Neural cell (in vitro differentiated cells): ENCODE data around the gene PANK1. TPM values are rescaled to one million over a fixed set of nuclear protein-coding genes. Genes with fewer than 3 reads are reported as not detected.
"Not testable (repeated sequence)": the region's sequence is repeated elsewhere in the genome, so short reads cannot be mapped to it uniquely, and the experiment has no call there.

ENCODE experiments used
- H2AFZ ChIP-seq: fragments of 200-600, 300-800 bp; sonication (generic), shearing (Covaris generic); 2 replicates; pipeline ENCODE4 v1.6.0; 2014; ENCODE audit warnings: low read depth, mild to moderate bottlenecking, antibody characterized with exemption, low read length, moderate library complexity
- H3F3A ChIP-seq: fragments of 200-600 bp; shearing (Covaris generic); 2 replicates; pipeline ENCODE4 v1.6.1; 2016; ENCODE audit warnings: mild to moderate bottlenecking, moderate library complexity, mixed read lengths, antibody characterized with exemption, low read length; ENCODE audit not compliant: insufficient read depth, poor library complexity, severe bottlenecking
- H3K27ac ChIP-seq: fragments of 200-600, 300-800 bp; sonication (generic), shearing (Covaris generic); 2 replicates; pipeline ENCODE4 v1.5.1; 2014; ENCODE audit warnings: mild to moderate bottlenecking, low read length, moderate library complexity
- H3K27me3 ChIP-seq: fragments of 300-800, 200-600 bp; sonication (generic), shearing (Covaris generic); 2 replicates; pipeline ENCODE4 v1.6.0; 2014; ENCODE audit warnings: mild to moderate bottlenecking, low read depth, low read length, moderate library complexity; ENCODE audit not compliant: insufficient read depth
- H3K36me3 ChIP-seq: fragments of 300-800, 200-600 bp; sonication (generic), shearing (Covaris generic); 2 replicates; pipeline ENCODE4 v1.5.1; 2014; ENCODE audit warnings: mild to moderate bottlenecking, antibody characterized with exemption, low read length, moderate library complexity; ENCODE audit not compliant: insufficient read depth
- H3K4me2 ChIP-seq: fragments of 300-800, 200-600 bp; sonication (generic), shearing (Covaris generic); 2 replicates; pipeline ENCODE4 v1.6.0; 2014; ENCODE audit warnings: mild to moderate bottlenecking, low read length
- H3K4me3 ChIP-seq: fragments of 300-800, 200-600 bp; sonication (generic), shearing (Covaris generic); 2 replicates; pipeline ENCODE4 v1.5.1; 2014; ENCODE audit warnings: mild to moderate bottlenecking, low read length, moderate library complexity
- H3K79me2 ChIP-seq: fragments of 200-600 bp; shearing (Covaris generic); replicated peaks from 2 replicates; pipeline ENCODE4 v1.6.0; 2014; ENCODE audit warnings: mild to moderate bottlenecking, low read length, moderate library complexity; ENCODE audit not compliant: insufficient read depth
- H3K9ac ChIP-seq: fragments of 300-800, 200-600 bp; sonication (generic), shearing (Covaris generic); 2 replicates; pipeline ENCODE4 v1.6.1; 2016; ENCODE audit warnings: mild to moderate bottlenecking, low read length, mixed read lengths
- H3K9me2 ChIP-seq: fragments of 200-600 bp; shearing (Covaris generic); 2 replicates; pipeline ENCODE4 v1.6.1; 2016; ENCODE audit warnings: mild to moderate bottlenecking, low read length, mixed read lengths; ENCODE audit not compliant: insufficient read depth
- H3K9me3 ChIP-seq: fragments of 200-600, 300-800 bp; sonication (generic), shearing (Covaris generic); 2 replicates; pipeline ENCODE4 v1.6.1; 2016; ENCODE audit warnings: mild to moderate bottlenecking, mixed run types, low read length, moderate library complexity, mixed read lengths
- H4K20me1 ChIP-seq: fragments of 200-600 bp; shearing (Covaris generic); 2 replicates; pipeline ENCODE4 v1.6.1; 2016; ENCODE audit warnings: mild to moderate bottlenecking, mixed run types; ENCODE audit not compliant: insufficient read depth
- EP300 ChIP-seq: fragments of 450-650 bp; conservative IDR thresholded peaks from 2 replicates; pipeline ENCODE4 v1.6.1; 2014; ENCODE audit warnings: antibody characterized with exemption, mild to moderate bottlenecking, moderate library complexity; ENCODE audit not compliant: poor library complexity, severe bottlenecking
- EZH2 ChIP-seq: fragments of 200-600, 300-800 bp; shearing (Covaris generic), sonication (generic); IDR thresholded peaks from 2 replicates; pipeline ENCODE4 v1.6.1; 2014; ENCODE audit warnings: antibody characterized with exemption, low read length, borderline replicate concordance, mild to moderate bottlenecking; ENCODE audit not compliant: insufficient read depth, poor library complexity, severe bottlenecking
- MXI1 ChIP-seq: fragments of 450-650 bp; conservative IDR thresholded peaks from 2 replicates; pipeline ENCODE4 v1.6.1; 2014; ENCODE audit warnings: antibody characterized with exemption, mild to moderate bottlenecking; ENCODE audit not compliant: poor library complexity, severe bottlenecking
- POLR2AphosphoS5 ChIP-seq: IDR thresholded peaks from 2 replicates; pipeline ENCODE4 v1.6.1; 2012
- RAD21 ChIP-seq: fragments of 450-650 bp; conservative IDR thresholded peaks from 2 replicates; pipeline ENCODE4 v1.6.1; 2014; ENCODE audit warnings: antibody characterized with exemption, mild to moderate bottlenecking, moderate library complexity
- REST ChIP-seq: IDR thresholded peaks from 2 replicates; pipeline ENCODE4 v1.6.1; 2012; ENCODE audit warnings: borderline replicate concordance
- SMC3 ChIP-seq: fragments of 450-650 bp; conservative IDR thresholded peaks from 2 replicates; pipeline ENCODE4 v1.6.1; 2014; ENCODE audit warnings: antibody characterized with exemption, mild to moderate bottlenecking, moderate library complexity; ENCODE audit not compliant: poor library complexity
- TAF1 ChIP-seq: IDR thresholded peaks from 2 replicates; pipeline ENCODE4 v1.6.1; 2012; ENCODE audit warnings: low read depth
- polyA plus RNA-seq: library from polyadenylated mRNA; depleted of rRNA; stranded (reverse); fragments of >200 nt; gene quantifications from 2 replicates; pipeline ENCODE4 v1.2.3, GENCODE V29; 2014
- TF ChIP-seq, protein P1 (sequence below): fragments of 450-650 bp; IDR thresholded peaks from 2 replicates; pipeline ENCODE4 v1.5.1; 2014; ENCODE audit warnings: antibody characterized with exemption, mild to moderate bottlenecking, moderate library complexity; ENCODE audit not compliant: poor library complexity, severe bottlenecking

PANK1 gene
- polyA plus RNA-seq, 1 donor from 2014 or later = 15.4 TPM

GRCh38 chr10:89547853-89548513 lies 97.1 kb downstream of the PANK1 start:
- Histone ChIP-seq H3K9me2 (no peaks in the 10 kb centered on the region), H3F3A (no peaks in the 10 kb centered on the region), H4K20me1 (no peaks in the 10 kb centered on the region), H3K27me3 (no peaks in the 10 kb centered on the region), H3K27ac (no peak overlapping the region), H2AFZ (no peak overlapping the region), H3K4me3 (no peak overlapping the region), H3K9me3 (no peaks in the 10 kb centered on the region), H3K36me3 (no peaks in the 10 kb centered on the region), H3K4me2 (no peak overlapping the region), H3K79me2 (no peaks in the 10 kb centered on the region), H3K9ac (no peak overlapping the region)
- no peak for TF ChIP-seq EZH2
- TF ChIP-seq, protein P1, sequence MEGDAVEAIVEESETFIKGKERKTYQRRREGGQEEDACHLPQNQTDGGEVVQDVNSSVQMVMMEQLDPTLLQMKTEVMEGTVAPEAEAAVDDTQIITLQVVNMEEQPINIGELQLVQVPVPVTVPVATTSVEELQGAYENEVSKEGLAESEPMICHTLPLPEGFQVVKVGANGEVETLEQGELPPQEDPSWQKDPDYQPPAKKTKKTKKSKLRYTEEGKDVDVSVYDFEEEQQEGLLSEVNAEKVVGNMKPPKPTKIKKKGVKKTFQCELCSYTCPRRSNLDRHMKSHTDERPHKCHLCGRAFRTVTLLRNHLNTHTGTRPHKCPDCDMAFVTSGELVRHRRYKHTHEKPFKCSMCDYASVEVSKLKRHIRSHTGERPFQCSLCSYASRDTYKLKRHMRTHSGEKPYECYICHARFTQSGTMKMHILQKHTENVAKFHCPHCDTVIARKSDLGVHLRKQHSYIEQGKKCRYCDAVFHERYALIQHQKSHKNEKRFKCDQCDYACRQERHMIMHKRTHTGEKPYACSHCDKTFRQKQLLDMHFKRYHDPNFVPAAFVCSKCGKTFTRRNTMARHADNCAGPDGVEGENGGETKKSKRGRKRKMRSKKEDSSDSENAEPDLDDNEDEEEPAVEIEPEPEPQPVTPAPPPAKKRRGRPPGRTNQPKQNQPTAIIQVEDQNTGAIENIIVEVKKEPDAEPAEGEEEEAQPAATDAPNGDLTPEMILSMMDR = no peak
- no peak for TF ChIP-seq TAF1
- no peak for TF ChIP-seq EP300
- no peak for TF ChIP-seq REST
- TF ChIP-seq MXI1 = no peak
- no peak for TF ChIP-seq POLR2AphosphoS5
- no peak for TF ChIP-seq SMC3
- no peak for TF ChIP-seq RAD21

- not testable (repeated sequence) for H3K36me3 ChIP-seq, H3K9me3 ChIP-seq, H4K20me1 ChIP-seq, H3K9ac ChIP-seq, H3K27ac ChIP-seq, H3K9me2 ChIP-seq, H3K4me3 ChIP-seq, H3K27me3 ChIP-seq, H3K4me2 ChIP-seq, H3K79me2 ChIP-seq, H3F3A ChIP-seq, H2AFZ ChIP-seq
Observed at GRCh38 chr10:89546651-89547050, 98.4 kb downstream of the PANK1 start.

DNA sequence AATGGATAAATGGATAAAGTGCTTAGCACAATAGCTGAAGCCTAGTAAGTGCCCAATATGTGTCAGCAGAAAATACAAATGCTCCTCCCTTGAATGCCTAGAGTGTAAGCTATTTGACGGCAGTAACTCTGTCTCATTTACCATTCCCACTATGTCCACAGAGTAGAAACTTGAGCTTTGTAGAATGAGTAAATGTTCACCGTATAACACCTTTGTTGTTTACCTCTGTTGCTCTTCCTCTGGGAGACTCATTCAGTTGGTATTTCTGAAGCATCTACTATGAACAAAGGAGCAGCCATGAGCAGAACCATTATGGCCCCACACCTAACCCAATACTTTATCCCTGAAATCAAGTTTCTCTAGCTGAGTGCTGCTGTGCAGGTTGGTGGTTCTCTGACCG lies 101.2 kb downstream of the PANK1 start:
- Histone ChIP-seq H3K27ac (no peak overlapping the region), H2AFZ (no peak overlapping the region), H4K20me1 (no peaks in the 10 kb centered on the region), H3K9ac (no peak overlapping the region), H3K79me2 (no peaks in the 10 kb centered on the region), H3K4me2 (no peak overlapping the region), H3K4me3 (no peak overlapping the region), H3K27me3 (no peaks in the 10 kb centered on the region), H3K9me2 (no peaks in the 10 kb centered on the region), H3K9me3 (no peaks in the 10 kb centered on the region), H3K36me3 (no peaks in the 10 kb centered on the region), H3F3A (no peaks in the 10 kb centered on the region)
- TF ChIP-seq SMC3 = no peak
- TF ChIP-seq RAD21 = no peak
- TF ChIP-seq TAF1 = no peak
- no peak for TF ChIP-seq REST
- no peak for TF ChIP-seq MXI1
- TF ChIP-seq EP300 = no peak
- TF ChIP-seq, protein P1 = no peak
- TF ChIP-seq POLR2AphosphoS5 = no peak
- TF ChIP-seq EZH2 = no peak
